GM12878 (cell line): ENCODE data around the gene ZNF445. TPM values are rescaled to one million over a fixed set of nuclear protein-coding genes. Genes with fewer than 3 reads are reported as not detected.

Experiments
- CHD2 ChIP-seq: IDR thresholded peaks from 2 replicates; pipeline ENCODE4 v1.6.1; 2011; ENCODE audit warnings: low read depth, low read length, improper control_type of control experiment, borderline replicate concordance
- DPF2 ChIP-seq: fragments of 450-650 bp; IDR thresholded peaks from 2 replicates; pipeline ENCODE4 v1.6.1; 2017; ENCODE audit warnings: mild to moderate bottlenecking
- EGR1 ChIP-seq, 2 experiments: IDR thresholded peaks; 1 replicate in 1 of 2; 2 replicates in 1 of 2; pipeline ENCODE4 v1.6.1; 2011 to 2012; ENCODE audit warnings: low read depth in 2 of 2, low read length in 2 of 2, borderline replicate concordance in 1 of 2, mild to moderate bottlenecking in 1 of 2, moderate library complexity in 1 of 2
- FOXM1 ChIP-seq: IDR thresholded peaks from 2 replicates; pipeline ENCODE4 v1.6.1; 2012; ENCODE audit warnings: low read depth, mild to moderate bottlenecking, inconsistent platforms, low read length, moderate library complexity
- HDAC2 ChIP-seq: fragments of 200-600 bp; sonication (generic); IDR thresholded peaks from 2 replicates; pipeline ENCODE4 v1.6.1; 2017
- HDGF ChIP-seq: fragments of 450-650 bp; IDR thresholded peaks from 2 replicates; pipeline ENCODE4 v1.6.1; 2016; ENCODE audit warnings: antibody characterized with exemption
- MYC ChIP-seq: IDR thresholded peaks from 2 replicates; pipeline ENCODE4 v1.6.1; 2011; ENCODE audit warnings: mild to moderate bottlenecking, low read length, moderate library complexity, inconsistent platforms; ENCODE audit not compliant: insufficient read depth, insufficient replicate concordance, insufficient read length, severe bottlenecking
- NR2F1 ChIP-seq: fragments of 450-650 bp; conservative IDR thresholded peaks from 2 replicates; pipeline ENCODE4 v1.6.1; 2017; ENCODE audit warnings: mild to moderate bottlenecking
- REST ChIP-seq: IDR thresholded peaks from 2 replicates; pipeline ENCODE4 v1.6.1; 2012; ENCODE audit warnings: mild to moderate bottlenecking, low read depth, low read length
- RFX5 ChIP-seq: IDR thresholded peaks from 2 replicates; pipeline ENCODE4 v1.6.1; 2011; ENCODE audit warnings: low read depth, low read length, improper control_type of control experiment
- SMAD5 ChIP-seq: IDR thresholded peaks from 2 replicates; pipeline ENCODE4 v1.6.1; 2016; ENCODE audit warnings: antibody characterized with exemption, low read depth
- SMARCA5 ChIP-seq: fragments of 450-650 bp; IDR thresholded peaks from 2 replicates; pipeline ENCODE4 v1.6.1; 2017; ENCODE audit warnings: mild to moderate bottlenecking
- SMC3 ChIP-seq: IDR thresholded peaks from 2 replicates; pipeline ENCODE4 v1.6.1; 2011; ENCODE audit warnings: low read length, improper control_type of control experiment, borderline replicate concordance
- TAF1 ChIP-seq: IDR thresholded peaks from 2 replicates; pipeline ENCODE4 v1.6.1; 2011; ENCODE audit warnings: mild to moderate bottlenecking, low read depth, low read length, borderline replicate concordance
- ZNF622 ChIP-seq: fragments of 450-650 bp; IDR thresholded peaks from 2 replicates; pipeline ENCODE4 v1.6.1; 2017; ENCODE audit warnings: mild to moderate bottlenecking, inconsistent platforms
- polyA plus RNA-seq, 11 experiments: library from polyadenylated mRNA; depleted of rRNA in 4 of 11; unstranded in 6 of 11; stranded (reverse) in 5 of 11; fragments of >200 nt; fragmentation: Nextera tagmentation in 4 of 11; fragmentation: Illumina TruSeq in 1 of 11; extraction: Ambion mirVana in 4 of 11; extraction: Trizol in 1 of 11; gene quantifications; 1 replicate in 1 of 11; 2 replicates in 10 of 11; pipeline versions ENCODE4 v1.2.1 to v1.2.3, GENCODE V29; 2011 to 2016; ENCODE audit warnings: inconsistent platforms in 2 of 11, missing spikeins in 2 of 11, low read depth in 1 of 11
- total RNA-seq, 4 experiments: library from RNA; depleted of rRNA in 3 of 4; stranded (reverse); fragments of >200 nt in 3 of 4; fragmentation: Illumina TruSeq in 1 of 4; extraction: Trizol in 1 of 4; gene quantifications; 2 replicates each; pipeline versions ENCODE4 v1.2.1 to v1.2.3, GENCODE V29; 2013 to 2021
- TF ChIP-seq, protein P1 (sequence below): IDR thresholded peaks from 2 replicates; pipeline ENCODE4 v1.6.1; 2012; ENCODE audit warnings: improper control_type of control experiment, low read depth, low read length; ENCODE audit not compliant: insufficient replicate concordance
- TF ChIP-seq, protein P2 (sequence below): fragments of 450-650 bp; IDR thresholded peaks from 2 replicates; pipeline ENCODE4 v1.6.1; 2017; ENCODE audit warnings: low read depth, mild to moderate bottlenecking, moderate library complexity
- TF ChIP-seq, protein P3 (sequence below): IDR thresholded peaks from 2 replicates; pipeline ENCODE4 v1.6.1; 2012; ENCODE audit warnings: low read length, inconsistent platforms

The ZNF445 gene
- total and polyA plus RNA-seq, 10 of the 15 experiments (the other 5 are each of a cell fraction or from before 2014, with no cell fraction given), result 0.80 to 14.4 (median 5.6) TPM

GRCh38 chr3:44439499-44440295 lies 37.8 kb downstream of the ZNF445 start (continued):
- TF ChIP-seq MYC, result no peak
- TF ChIP-seq NR2F1, result peak; percentile 46; the same call in 1 of the 2 replicates
- TF ChIP-seq, protein P1, sequence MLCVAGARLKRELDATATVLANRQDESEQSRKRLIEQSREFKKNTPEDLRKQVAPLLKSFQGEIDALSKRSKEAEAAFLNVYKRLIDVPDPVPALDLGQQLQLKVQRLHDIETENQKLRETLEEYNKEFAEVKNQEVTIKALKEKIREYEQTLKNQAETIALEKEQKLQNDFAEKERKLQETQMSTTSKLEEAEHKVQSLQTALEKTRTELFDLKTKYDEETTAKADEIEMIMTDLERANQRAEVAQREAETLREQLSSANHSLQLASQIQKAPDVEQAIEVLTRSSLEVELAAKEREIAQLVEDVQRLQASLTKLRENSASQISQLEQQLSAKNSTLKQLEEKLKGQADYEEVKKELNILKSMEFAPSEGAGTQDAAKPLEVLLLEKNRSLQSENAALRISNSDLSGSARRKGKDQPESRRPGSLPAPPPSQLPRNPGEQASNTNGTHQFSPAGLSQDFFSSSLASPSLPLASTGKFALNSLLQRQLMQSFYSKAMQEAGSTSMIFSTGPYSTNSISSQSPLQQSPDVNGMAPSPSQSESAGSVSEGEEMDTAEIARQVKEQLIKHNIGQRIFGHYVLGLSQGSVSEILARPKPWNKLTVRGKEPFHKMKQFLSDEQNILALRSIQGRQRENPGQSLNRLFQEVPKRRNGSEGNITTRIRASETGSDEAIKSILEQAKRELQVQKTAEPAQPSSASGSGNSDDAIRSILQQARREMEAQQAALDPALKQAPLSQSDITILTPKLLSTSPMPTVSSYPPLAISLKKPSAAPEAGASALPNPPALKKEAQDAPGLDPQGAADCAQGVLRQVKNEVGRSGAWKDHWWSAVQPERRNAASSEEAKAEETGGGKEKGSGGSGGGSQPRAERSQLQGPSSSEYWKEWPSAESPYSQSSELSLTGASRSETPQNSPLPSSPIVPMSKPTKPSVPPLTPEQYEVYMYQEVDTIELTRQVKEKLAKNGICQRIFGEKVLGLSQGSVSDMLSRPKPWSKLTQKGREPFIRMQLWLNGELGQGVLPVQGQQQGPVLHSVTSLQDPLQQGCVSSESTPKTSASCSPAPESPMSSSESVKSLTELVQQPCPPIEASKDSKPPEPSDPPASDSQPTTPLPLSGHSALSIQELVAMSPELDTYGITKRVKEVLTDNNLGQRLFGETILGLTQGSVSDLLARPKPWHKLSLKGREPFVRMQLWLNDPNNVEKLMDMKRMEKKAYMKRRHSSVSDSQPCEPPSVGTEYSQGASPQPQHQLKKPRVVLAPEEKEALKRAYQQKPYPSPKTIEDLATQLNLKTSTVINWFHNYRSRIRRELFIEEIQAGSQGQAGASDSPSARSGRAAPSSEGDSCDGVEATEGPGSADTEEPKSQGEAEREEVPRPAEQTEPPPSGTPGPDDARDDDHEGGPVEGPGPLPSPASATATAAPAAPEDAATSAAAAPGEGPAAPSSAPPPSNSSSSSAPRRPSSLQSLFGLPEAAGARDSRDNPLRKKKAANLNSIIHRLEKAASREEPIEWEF, result no peak
- TF ChIP-seq, protein P2, sequence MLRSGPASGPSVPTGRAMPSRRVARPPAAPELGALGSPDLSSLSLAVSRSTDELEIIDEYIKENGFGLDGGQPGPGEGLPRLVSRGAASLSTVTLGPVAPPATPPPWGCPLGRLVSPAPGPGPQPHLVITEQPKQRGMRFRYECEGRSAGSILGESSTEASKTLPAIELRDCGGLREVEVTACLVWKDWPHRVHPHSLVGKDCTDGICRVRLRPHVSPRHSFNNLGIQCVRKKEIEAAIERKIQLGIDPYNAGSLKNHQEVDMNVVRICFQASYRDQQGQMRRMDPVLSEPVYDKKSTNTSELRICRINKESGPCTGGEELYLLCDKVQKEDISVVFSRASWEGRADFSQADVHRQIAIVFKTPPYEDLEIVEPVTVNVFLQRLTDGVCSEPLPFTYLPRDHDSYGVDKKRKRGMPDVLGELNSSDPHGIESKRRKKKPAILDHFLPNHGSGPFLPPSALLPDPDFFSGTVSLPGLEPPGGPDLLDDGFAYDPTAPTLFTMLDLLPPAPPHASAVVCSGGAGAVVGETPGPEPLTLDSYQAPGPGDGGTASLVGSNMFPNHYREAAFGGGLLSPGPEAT, result peak; percentile 89
- TF ChIP-seq SMC3, result no peak
- 0 out of 2 replicates have a peak, but pooled peaks have one; percentile 18 for TF ChIP-seq TAF1
- no peak for TF ChIP-seq ZNF622
- TF ChIP-seq CHD2, result peak; percentile 34; the same call in 1 of the 2 replicates
- 0 out of 2 replicates have a peak, but pooled peaks have one; percentile 43 for TF ChIP-seq FOXM1
- no peak for TF ChIP-seq EGR1 (IDR thresholded peaks at IDR 0.05; ENCODE audit: borderline replicate concordance in 1 of 2, low read depth in 2 of 2, low read length in 2 of 2)
- peak; percentile 60 for TF ChIP-seq SMARCA5
- TF ChIP-seq RFX5, result no peak
- no peak for TF ChIP-seq HDGF
- no peak for TF ChIP-seq REST
- TF ChIP-seq HDAC2, result no peak
- TF ChIP-seq DPF2, result peak; percentile 72
- TF ChIP-seq, protein P3, sequence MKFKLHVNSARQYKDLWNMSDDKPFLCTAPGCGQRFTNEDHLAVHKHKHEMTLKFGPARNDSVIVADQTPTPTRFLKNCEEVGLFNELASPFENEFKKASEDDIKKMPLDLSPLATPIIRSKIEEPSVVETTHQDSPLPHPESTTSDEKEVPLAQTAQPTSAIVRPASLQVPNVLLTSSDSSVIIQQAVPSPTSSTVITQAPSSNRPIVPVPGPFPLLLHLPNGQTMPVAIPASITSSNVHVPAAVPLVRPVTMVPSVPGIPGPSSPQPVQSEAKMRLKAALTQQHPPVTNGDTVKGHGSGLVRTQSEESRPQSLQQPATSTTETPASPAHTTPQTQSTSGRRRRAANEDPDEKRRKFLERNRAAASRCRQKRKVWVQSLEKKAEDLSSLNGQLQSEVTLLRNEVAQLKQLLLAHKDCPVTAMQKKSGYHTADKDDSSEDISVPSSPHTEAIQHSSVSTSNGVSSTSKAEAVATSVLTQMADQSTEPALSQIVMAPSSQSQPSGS, result peak; percentile 68
- no peak for TF ChIP-seq SMAD5
